ENCODE measurements around the gene TPGS2.
"Not testable (repeated sequence)": the region's sequence is repeated elsewhere in the genome, so short reads cannot be mapped to it uniquely, and the experiment has no call there.

TPGS2 gene

DNA sequence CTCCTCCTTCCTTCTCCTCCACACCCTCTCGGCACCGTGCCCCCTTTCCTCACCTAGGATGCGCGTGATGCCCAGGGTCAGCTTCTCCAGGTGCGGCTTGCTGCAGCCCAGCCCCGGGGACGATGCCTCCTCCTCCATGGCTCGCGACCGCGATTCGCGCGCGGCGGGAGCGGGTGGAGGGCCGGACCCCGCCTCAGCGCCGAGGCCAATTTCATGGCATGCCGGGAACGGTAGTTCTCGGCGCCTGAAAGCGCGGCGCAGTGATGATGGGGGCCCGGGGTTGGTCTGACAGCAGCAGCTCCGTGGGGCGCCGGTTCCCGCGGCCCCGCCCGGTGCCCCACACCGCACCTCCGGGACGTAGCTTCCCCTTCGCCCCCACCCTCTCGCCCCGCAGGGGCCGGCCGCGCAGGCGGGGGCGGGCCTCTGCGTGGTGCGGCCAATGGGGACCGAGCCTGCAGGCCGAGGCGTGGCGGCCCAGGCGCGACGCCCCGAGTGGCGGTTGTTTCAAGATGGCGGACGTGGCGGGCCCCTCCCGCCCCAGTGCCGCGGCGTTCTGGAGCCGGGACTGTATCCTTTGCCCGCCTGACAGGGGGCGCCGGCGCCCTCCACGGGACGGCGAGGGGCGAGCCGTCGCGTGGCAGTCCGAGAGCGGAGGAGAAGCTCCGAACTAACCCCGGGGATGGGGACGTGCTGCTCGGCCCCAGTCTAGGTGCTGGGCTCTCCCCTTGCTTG, at the start of gene TPGS2, which contains the start of gene KIAA1328:
Gene TPGS2 (minus strand): TSS at position 373 of the 732 bp plus-strand sequence. CDS start 235 bp downstream, at position 138.
Gene KIAA1328 (plus strand): TSS at position 498 of the 732 bp plus-strand sequence. CDS start 12 bp downstream, at position 510.
- TF ChIP-seq SUZ12 (IDR thresholded peaks at IDR 0.05; ENCODE audit: extremely low read depth, insufficient read depth, insufficient read length) (no peak), ZNF274 (IDR thresholded peaks at IDR 0.05; ENCODE audit: low read depth, low read length) (no peak), YY1 (IDR thresholded peaks at IDR 0.05; ENCODE audit: insufficient read depth, insufficient read length) (no peak)
- Histone ChIP-seq H3K4me1 (ENCODE audit: insufficient read depth, insufficient read length) (no peaks in the 10 kb centered on the region), H3K4me3 (ENCODE audit: insufficient read length, low read depth) (peak within 1 kb of the TSS; percentile 92), H3K36me3 (ENCODE audit: insufficient read depth, insufficient read length, low read length) (peaks cover 9% of the 10 kb centered on the region), H3K9ac (ENCODE audit: insufficient read length, low read depth) (peak within 1 kb of the TSS; percentile 95), H3K27me3 (ENCODE audit: insufficient read depth, insufficient read length) (no peaks in the 10 kb centered on the region), H3K9me3 (ENCODE audit: insufficient read depth, low read length) (no peaks in the 10 kb centered on the region)
- peak; percentile 63 for DNase-seq (ENCODE audit: low read depth, low spot score)

DNA sequence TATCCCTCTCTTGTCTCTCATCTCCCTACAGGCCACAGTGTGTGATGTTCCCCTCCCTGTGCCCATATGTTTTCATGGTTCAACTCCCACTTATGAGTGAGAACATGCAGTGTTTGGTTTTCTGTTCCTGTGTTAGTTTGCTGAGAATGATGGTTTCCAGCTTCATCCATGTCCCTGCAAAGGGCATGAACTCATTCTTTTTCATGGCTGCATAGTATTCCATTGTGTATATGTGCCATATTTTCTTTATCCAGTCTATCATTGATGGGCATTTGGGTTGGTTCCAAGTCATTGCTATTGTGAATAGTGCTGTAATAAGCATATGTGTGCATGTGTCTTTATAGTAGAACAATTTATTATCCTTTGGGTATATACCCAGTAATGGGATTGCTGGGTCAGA, 45.0 kb upstream of the TPGS2 start:
- H3K4me3 ChIP-seq (ENCODE audit: insufficient read length, low read depth); H3K9ac ChIP-seq (ENCODE audit: insufficient read length, low read depth); H3K27me3 ChIP-seq (ENCODE audit: insufficient read depth, insufficient read length); H3K9me3 ChIP-seq (ENCODE audit: insufficient read depth, low read length); DNase-seq (ENCODE audit: low read depth, low spot score); H3K36me3 ChIP-seq (ENCODE audit: insufficient read depth, insufficient read length, low read length); H3K4me1 ChIP-seq (ENCODE audit: insufficient read depth, insufficient read length): not testable (repeated sequence)

- Histone ChIP-seq H3K9me3 (ENCODE audit: insufficient read depth, low read length) (no peaks in the 10 kb centered on the region), H3K4me3 (ENCODE audit: insufficient read length, low read depth) (no peak overlapping the region), H3K9ac (ENCODE audit: insufficient read length, low read depth) (no peak overlapping the region), H3K27me3 (ENCODE audit: insufficient read depth, insufficient read length) (no peaks in the 10 kb centered on the region), H3K4me1 (ENCODE audit: insufficient read depth, insufficient read length) (no peaks in the 10 kb centered on the region), H3K36me3 (ENCODE audit: insufficient read depth, insufficient read length, low read length) (no peaks in the 10 kb centered on the region)
- no peak for DNase-seq (ENCODE audit: low read depth, low spot score)
- TF ChIP-seq ZNF274 (IDR thresholded peaks at IDR 0.05; ENCODE audit: low read depth, low read length), result no peak
Measured at GRCh38 chr18:36872329-36872728, 43.5 kb upstream of the TPGS2 start.

GRCh38 chr18:36871801-36872200, 43.0 kb upstream of the TPGS2 start:
- no peak for DNase-seq (ENCODE audit: low read depth, low spot score)
- Histone ChIP-seq H3K9ac (ENCODE audit: insufficient read length, low read depth) (no peak overlapping the region), H3K4me1 (ENCODE audit: insufficient read depth, insufficient read length) (no peaks in the 10 kb centered on the region), H3K36me3 (ENCODE audit: insufficient read depth, insufficient read length, low read length) (no peaks in the 10 kb centered on the region), H3K4me3 (ENCODE audit: insufficient read length, low read depth) (no peak overlapping the region), H3K27me3 (ENCODE audit: insufficient read depth, insufficient read length) (no peaks in the 10 kb centered on the region), H3K9me3 (ENCODE audit: insufficient read depth, low read length) (no peaks in the 10 kb centered on the region)
- TF ChIP-seq ZNF274 (IDR thresholded peaks at IDR 0.05; ENCODE audit: low read depth, low read length) (no peak), SUZ12 (IDR thresholded peaks at IDR 0.05; ENCODE audit: extremely low read depth, insufficient read depth, insufficient read length) (no peak), YY1 (IDR thresholded peaks at IDR 0.05; ENCODE audit: insufficient read depth, insufficient read length) (no peak)

DNA sequence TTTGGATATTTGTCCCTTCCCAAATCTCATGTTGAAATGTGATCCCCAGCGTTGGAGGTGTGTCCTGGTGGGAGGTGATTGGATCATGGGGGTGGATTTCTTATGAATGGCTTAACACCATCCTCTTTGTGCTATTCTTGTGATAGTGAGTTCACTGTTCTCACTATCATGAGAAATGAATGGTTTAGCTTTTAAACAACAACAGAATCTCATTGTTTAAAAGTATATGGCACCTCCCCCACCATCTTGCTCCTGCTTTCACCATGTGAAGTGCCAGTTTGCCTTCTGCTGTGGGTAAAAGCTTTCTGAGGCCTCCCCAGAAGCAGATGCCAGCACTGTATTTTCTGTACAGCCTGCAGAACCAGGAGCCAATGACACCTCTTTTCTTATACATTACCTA, 38.3 kb upstream of the TPGS2 start:
- no peak overlapping the region for H3K4me3 ChIP-seq (ENCODE audit: insufficient read length, low read depth)
- H3K4me1 ChIP-seq (ENCODE audit: insufficient read depth, insufficient read length), result no peaks in the 10 kb centered on the region
- TF ChIP-seq SUZ12 (IDR thresholded peaks at IDR 0.05; ENCODE audit: extremely low read depth, insufficient read depth, insufficient read length) (no peak), YY1 (IDR thresholded peaks at IDR 0.05; ENCODE audit: insufficient read depth, insufficient read length) (no peak), ZNF274 (IDR thresholded peaks at IDR 0.05; ENCODE audit: low read depth, low read length) (no peak)
- DNase-seq (ENCODE audit: low read depth, low spot score), result no peak
- H3K9ac ChIP-seq (ENCODE audit: insufficient read length, low read depth), result no peak overlapping the region
- no peaks in the 10 kb centered on the region for H3K9me3 ChIP-seq (ENCODE audit: insufficient read depth, low read length)
- H3K27me3 ChIP-seq (ENCODE audit: insufficient read depth, insufficient read length), result no peaks in the 10 kb centered on the region
- no peaks in the 10 kb centered on the region for H3K36me3 ChIP-seq (ENCODE audit: insufficient read depth, insufficient read length, low read length)

DNA sequence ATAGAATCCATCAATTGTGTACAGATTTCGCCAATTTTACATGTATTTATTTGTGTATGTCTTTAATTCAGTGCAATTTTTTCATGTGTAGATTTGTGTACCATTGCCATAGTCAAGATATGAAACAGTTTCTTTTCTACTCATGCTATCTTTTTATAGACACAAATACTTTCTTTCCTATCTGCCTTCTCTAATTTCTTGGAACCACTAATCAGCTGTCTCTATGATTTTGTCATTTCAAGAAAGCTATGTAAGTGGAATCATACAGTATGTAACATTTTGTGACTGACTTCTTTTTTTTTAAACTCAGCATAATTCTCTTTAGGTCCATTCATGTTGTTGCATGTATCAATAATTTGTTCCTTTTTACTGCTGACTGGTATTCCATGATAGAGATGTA, 33.4 kb upstream of the TPGS2 start:
- H3K36me3 ChIP-seq (ENCODE audit: insufficient read depth, insufficient read length, low read length), result no peaks in the 10 kb centered on the region
- TF ChIP-seq SUZ12 (IDR thresholded peaks at IDR 0.05; ENCODE audit: extremely low read depth, insufficient read depth, insufficient read length), result no peak
- no peak for TF ChIP-seq ZNF274 (IDR thresholded peaks at IDR 0.05; ENCODE audit: low read depth, low read length)
- TF ChIP-seq YY1 (IDR thresholded peaks at IDR 0.05; ENCODE audit: insufficient read depth, insufficient read length), result no peak
- H3K9me3 ChIP-seq (ENCODE audit: insufficient read depth, low read length), result no peaks in the 10 kb centered on the region
- no peak overlapping the region for H3K9ac ChIP-seq (ENCODE audit: insufficient read length, low read depth)
- no peaks in the 10 kb centered on the region for H3K27me3 ChIP-seq (ENCODE audit: insufficient read depth, insufficient read length)
- H3K4me3 ChIP-seq (ENCODE audit: insufficient read length, low read depth), result no peak overlapping the region
- DNase-seq (ENCODE audit: low read depth, low spot score), result no peak
- no peaks in the 10 kb centered on the region for H3K4me1 ChIP-seq (ENCODE audit: insufficient read depth, insufficient read length)

GRCh38 chr18:36856815-36857214, 28.0 kb upstream of the TPGS2 start:
- DNase-seq (ENCODE audit: low read depth, low spot score), result no peak
- peaks cover 2% of the 10 kb centered on the region for H3K36me3 ChIP-seq (ENCODE audit: insufficient read depth, insufficient read length, low read length)
- no peaks in the 10 kb centered on the region for H3K4me1 ChIP-seq (ENCODE audit: insufficient read depth, insufficient read length)
- no peak overlapping the region for H3K9ac ChIP-seq (ENCODE audit: insufficient read length, low read depth)
- H3K4me3 ChIP-seq (ENCODE audit: insufficient read length, low read depth), result no peak overlapping the region
- peaks cover 9% of the 10 kb centered on the region for H3K9me3 ChIP-seq (ENCODE audit: insufficient read depth, low read length)
- no peaks in the 10 kb centered on the region for H3K27me3 ChIP-seq (ENCODE audit: insufficient read depth, insufficient read length)
- TF ChIP-seq YY1 (IDR thresholded peaks at IDR 0.05; ENCODE audit: insufficient read depth, insufficient read length) (no peak), ZNF274 (IDR thresholded peaks at IDR 0.05; ENCODE audit: low read depth, low read length) (no peak), SUZ12 (IDR thresholded peaks at IDR 0.05; ENCODE audit: extremely low read depth, insufficient read depth, insufficient read length) (no peak)
